GM08714 (cell line): Measurements from ENCODE around the gene RFX8.
"Not testable (repeated sequence)": the region's sequence is repeated elsewhere in the genome, so short reads cannot be mapped to it uniquely, and the experiment has no call there.

Experiments used
- H3K4me3 ChIP-seq: fragments of 200-500 bp; sonication (Bioruptor generic); 2 replicates; pipeline ENCODE4 v1.5.1; 2014; ENCODE audit warnings: mild to moderate bottlenecking, low read length, inconsistent platforms
- ZNF274 ChIP-seq: IDR thresholded peaks from 2 replicates; pipeline ENCODE4 v1.6.1; 2012; ENCODE audit warnings: mild to moderate bottlenecking, low read depth, low read length

Gene RFX8

DNA sequence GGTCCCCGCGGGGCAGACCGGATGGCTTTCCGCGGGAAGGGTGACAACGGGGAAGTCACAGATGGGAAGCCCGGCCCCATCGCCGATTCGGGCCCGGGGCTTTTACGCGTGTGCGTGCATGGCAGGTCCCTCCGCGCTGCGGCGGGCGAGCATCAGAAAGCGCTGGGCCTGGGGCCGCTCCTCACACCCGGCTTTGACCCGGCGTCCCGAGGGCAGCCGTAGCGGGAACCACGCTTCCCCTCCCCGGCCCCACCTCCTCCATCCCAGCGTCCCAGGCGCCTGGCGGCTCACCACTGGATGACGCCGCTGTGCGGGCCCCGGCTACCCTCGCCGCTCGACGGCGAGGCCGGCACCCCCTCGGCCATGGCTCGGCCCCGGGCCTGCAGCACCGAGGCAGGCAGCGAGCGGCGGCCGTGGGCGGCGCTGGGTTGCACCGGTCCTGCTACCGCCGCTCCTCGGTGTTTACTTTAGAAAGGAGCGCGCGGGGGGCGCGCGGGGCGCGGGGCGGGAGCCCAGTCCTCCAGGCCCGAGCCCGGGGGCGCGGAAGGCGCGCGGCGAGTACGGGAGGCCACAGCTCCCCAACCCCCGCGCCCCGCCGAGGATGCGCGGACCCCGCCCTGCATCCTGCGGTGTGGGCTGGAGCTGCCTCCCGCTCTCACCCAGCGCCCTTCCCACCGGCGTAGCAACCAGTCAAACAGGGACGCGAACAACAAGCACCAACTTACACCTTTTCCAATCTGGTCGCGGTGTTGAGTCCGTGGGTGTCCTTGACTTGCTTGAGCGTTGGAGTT, 806 bp downstream of the RFX8 start:
- H3K4me3 ChIP-seq = peak overlapping the region; percentile 7; the same call in 1 of the 2 replicates
- no peak for TF ChIP-seq ZNF274

DNA sequence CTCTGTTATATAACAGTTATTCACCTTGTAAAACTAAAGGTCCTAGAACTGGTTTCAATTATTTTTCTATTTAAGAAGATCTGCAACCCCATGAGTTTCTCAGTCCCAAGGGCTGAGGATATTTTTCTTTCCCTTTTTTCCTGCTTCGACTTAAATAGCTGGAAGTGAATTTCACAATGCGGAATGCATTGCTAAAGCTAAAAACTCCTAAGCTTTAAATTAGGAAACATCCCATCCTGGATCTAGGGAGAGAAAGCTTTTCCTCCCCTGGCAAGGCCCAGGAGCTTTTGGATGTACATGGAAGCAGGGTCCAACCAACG, 1.4 kb downstream of the RFX8 start:
- no peak for TF ChIP-seq ZNF274
- H3K4me3 ChIP-seq = no peak overlapping the region

DNA sequence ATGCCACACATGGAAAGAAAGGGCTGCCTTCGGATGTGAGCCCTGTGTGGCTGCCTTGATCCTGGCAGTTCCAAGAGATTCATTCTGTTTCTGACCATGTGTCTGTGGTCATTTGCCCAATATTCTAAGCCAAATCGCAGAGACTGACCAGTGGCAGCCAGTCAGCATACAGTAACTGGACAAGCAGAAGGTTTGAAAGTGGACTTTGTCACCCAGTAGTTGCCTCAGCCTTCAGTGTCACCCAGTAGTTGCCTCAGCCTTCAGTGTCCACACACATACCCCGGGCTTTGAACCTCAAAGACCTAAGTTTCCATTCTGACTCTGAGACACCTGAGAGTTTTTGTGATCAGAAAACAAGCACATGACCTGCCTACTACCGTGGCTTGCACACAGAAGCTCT, 5.0 kb downstream of the RFX8 start:
- H3K4me3 ChIP-seq = no peak overlapping the region
- TF ChIP-seq ZNF274 = no peak

DNA sequence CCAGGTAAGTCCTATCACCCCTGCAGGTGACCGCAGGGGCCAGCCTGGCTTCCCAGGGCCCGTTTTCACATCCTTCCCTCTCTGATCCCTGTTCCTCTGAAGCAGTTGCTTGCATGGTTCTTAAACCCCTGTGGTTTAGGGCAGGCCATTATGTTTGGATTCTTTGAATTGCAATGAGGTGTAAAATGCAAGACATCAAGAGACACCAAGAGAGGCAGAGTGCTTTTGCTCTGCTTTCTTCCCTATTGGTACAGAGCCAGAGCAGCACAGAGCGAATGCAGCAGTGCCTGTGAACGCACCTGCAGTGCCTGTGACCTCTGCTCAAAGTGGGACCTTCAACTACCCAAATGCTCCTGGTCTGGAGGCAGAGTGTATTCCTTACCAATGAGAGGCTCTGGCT, 7.6 kb downstream of the RFX8 start:
- H3K4me3 ChIP-seq = no peak overlapping the region
- no peak for TF ChIP-seq ZNF274

DNA sequence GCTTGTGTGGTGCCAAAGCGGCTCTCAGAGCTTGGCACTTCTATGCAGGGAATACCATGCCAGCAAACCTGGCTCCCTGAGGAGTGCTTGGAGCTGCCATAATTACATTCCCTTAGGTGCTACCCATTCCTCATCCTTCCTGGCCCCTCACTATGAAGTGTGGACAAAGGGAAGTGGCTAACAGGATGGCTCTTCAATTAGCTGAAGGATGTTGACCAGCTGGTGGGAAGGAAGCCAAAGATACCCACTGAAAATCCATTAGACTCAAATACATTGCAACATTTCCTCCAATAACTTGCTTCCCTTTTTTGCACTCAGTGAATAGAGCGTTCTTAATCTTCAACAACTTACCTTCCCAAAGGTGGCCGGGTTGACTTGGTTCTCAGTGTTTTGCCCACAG, 8.5 kb downstream of the RFX8 start:
- H3K4me3 ChIP-seq = no peak overlapping the region
- TF ChIP-seq ZNF274 = no peak

DNA sequence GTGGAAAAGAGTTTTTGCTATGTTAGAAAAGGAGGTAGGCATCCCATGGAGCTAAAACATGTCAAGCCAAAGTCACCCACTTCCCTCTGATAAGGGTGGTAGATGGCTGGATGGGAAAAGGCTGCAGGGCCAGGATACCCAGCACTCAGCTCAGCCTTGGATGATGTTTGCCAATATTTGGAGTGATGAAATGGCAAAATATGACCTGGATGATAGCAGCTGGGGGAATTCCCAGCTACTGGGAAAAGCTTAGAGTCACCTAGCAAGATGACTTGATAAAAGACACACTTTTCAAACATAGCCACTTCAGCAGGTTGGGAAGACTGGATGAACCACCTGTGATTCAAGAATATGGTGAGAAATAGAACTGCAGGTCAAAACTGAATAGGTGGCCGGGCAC, 10.1 kb downstream of the RFX8 start:
- no peak for TF ChIP-seq ZNF274
- H3K4me3 ChIP-seq = no peak overlapping the region

DNA sequence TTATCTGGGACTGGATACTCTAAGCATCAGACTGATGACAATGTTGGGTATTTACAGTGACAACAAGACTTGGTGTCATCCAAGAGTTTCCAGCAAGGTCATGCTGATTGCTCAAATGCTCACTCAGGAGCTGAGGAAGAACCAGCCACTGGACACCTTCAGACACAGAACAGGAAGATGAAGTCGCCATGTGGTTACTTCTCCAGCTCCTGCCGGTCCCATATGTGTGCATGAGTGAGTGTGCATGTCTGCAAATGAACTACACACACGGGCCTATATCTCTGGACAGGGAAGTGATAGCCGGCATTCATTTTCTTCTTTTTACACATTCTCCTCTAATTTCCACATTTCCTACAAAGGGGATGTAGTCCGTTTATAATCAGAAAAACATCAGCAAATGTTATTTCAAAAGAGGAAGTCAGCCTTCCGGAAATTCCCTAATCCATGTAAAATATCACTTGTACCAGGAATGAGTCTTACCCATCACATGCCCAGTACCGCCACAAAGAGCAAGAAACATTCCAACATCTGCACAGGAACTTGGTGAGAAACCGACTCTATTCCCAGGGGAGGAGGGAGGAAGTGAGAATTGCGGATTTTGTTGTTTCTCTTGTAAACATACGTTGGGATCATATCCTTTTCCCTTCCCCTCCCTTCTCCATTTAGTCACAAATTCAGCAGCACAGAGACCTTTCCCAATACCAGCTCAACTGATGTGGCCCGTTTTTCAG, 10.8 kb downstream of the RFX8 start:
- H3K4me3 ChIP-seq = no peak overlapping the region
- no peak for TF ChIP-seq ZNF274

DNA sequence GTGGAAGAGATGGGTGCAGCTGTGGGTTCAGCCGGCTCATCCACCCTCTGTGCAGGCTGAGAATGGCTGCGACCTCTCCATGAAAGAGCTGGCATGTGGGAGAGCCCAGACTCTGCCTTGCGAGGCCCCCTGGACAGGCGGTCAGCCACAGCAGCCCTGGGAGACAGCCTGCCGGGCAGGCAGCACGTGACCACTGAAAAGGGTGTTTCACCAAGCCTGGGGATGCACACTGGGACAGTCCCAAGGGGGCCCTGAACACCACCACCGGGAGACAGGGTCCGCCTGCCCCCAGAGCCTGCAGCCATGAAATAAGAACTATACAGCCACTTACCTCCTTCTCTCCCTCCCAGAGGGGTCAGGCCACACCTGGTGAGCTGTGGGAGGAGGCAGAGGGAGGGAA, 11.5 kb downstream of the RFX8 start:
- no peak for TF ChIP-seq ZNF274
- no peak overlapping the region for H3K4me3 ChIP-seq

DNA sequence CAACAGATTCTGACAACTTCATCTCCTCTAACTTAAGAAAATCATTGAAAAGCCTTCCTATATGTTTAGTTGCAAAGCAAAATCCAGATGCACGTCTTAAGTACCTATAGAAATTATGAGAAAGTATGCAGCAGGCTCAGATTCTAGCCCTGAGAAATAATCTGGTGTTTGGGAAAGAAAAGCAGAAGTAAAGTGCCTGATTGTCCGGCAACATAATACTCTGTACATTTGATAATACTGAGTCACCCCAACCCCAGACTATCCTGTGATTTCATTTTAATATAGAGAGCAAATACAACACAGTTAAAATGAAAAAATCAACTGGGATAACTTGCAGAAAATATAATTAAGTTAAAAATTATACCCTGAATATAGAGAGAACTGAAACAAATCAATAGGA, 13.5 kb downstream of the RFX8 start:
- H3K4me3 ChIP-seq = no peak overlapping the region
- no peak for TF ChIP-seq ZNF274

DNA sequence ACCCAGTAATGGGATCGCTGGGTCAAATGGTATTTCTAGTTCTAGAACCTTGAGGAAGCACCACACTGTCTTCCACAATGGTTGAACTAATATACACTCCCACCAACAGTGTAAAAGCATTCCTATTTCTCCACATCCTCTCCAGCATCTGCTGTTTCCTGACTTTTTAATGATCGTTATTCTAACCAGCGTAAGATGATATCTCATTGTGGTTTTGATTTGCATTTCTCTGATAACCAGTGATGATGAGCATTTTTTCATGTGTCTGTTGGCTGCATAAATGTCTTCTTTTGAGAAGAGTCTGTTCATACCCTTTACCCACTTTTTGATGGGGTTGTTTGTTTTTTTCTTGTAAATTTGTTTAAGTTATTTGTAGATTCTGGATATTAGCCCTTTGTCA, 20.5 kb downstream of the RFX8 start:
- H3K4me3 ChIP-seq = not testable (repeated sequence)

DNA sequence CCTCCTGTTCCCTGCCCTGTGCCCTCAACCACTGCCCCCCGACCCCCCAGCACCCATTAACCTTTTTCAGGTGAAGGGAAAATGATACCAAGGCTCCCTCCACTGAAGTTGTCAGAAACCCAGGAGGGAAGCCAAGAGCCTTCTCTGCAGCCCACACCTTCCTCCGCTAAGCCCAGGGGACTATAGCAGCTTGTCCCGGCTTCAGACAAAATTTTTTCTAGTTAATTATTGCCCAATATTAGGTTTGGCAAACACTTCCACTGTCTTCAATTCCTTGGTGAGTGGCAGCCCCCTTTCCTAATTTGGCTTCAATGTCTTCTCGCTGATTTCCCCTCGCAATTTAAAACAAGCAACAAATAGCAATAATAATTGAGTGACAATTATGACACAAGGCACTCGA, 23.9 kb downstream of the RFX8 start:
- TF ChIP-seq ZNF274 = no peak
- no peak overlapping the region for H3K4me3 ChIP-seq

DNA sequence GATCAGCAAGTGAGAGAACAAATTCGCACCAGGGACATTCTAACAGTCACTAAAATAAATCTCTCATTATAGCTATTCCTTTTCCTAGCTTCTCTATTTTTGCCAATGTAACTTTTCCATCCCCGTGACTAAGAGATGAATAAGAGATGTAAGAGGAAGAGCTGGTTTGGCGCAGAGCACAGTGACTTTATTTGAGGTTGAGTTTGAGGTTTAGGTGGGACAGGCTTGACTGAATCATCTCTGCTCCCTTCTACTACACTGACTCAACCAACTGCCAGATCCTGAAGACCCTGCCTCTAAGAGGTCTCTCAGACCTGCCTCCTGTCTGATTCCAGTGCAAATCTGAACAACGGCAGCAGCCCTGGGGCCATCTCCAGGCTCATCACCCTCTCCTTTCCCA, 28.0 kb downstream of the RFX8 start:
- H3K4me3 ChIP-seq = no peak overlapping the region
- TF ChIP-seq ZNF274 = no peak

DNA sequence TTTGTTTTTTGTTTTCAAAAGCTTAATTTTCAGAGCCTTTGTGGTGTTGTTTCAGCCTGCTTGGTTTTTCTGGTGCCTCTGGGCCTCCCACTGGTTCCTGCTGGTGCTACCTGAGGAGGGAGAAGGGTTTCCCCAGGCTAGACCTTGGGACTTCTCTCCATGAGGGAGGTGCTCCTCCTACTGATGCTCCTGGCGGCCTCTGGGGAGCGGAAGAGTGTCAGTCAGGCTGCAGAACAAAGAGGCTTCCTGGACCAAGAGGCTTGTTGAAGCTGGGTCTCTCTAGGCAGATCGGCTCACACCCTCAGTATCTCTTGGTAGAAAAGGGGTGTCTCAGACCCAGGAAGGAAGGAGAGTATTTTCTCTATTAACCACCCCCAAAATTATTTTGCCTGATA, 32.2 kb downstream of the RFX8 start:
- no peak for TF ChIP-seq ZNF274
- H3K4me3 ChIP-seq = no peak overlapping the region

DNA sequence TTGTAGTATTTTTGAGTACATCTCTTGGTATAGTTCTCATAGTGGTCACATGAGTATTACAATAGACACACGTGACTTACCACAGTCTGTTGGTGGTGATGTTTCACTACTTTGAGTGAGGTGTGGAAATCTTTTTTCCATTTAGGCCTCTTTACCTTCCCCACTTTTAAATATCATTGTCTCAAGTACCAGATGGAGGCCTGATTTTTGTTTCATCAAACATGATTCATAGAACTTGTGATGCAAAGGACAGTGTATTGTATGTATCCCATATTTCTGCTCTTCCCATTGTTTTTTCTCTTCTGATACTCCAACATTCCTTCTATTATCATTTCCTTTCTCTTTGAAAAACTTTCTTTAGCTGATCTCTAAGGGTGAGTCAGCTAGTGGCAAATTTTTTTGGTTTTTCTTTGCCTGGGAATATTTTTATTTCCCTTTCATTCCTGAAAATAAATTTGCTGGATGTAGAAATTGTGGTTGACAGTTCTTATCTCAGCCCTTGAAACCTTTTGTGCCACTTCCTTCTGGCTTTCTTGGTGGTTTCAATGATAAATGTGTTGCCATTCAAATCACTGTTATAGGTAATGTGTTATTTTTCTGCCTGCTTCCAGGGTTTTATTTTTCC, 32.8 kb downstream of the RFX8 start:
- H3K4me3 ChIP-seq = no peak overlapping the region
- no peak for TF ChIP-seq ZNF274

DNA sequence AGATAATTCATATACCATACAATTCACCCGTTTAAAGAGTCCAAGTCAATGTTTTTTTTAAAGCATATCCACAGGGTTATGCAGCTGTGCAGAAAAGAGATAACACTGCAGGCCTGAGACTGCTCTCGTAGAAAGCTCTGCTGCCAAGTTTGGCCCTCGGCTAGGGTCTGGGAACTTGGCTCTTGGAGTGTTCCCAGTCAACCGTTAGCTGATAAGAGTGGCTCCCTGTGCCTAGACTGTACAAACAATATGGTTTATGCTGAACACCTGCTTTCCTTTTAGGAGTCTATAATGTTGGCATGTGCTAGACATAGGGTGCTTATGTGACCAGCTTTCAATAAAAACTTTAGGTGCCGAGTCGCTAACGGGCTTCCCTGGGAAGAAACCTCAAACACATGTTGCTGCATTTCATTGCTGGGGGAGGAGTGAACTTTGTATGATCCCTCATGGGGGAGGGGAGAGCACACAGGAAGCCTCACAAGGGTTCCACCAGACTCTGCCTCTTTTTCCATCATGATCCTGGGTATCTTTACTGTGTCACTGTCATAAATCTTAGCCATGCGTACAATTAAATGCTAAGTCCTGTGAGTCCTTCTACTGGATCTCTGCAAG, 34.7 kb downstream of the RFX8 start:
- no peak for TF ChIP-seq ZNF274
- no peak overlapping the region for H3K4me3 ChIP-seq
